Measurements from ENCODE around the gene DGKZ.

DGKZ gene

GRCh38 chr11:46345131-46345597 is 2.1 kb upstream of the DGKZ start:
- in situ Hi-C loops (cut with MboI; ENCODE audit: low sequenced_read_pairs), result no loop called here

- in situ Hi-C loops (cut with MboI; ENCODE audit: low sequenced_read_pairs), result no loop called here
Observed at GRCh38 chr11:46345881-46346484, 1.3 kb upstream of the DGKZ start.

DNA sequence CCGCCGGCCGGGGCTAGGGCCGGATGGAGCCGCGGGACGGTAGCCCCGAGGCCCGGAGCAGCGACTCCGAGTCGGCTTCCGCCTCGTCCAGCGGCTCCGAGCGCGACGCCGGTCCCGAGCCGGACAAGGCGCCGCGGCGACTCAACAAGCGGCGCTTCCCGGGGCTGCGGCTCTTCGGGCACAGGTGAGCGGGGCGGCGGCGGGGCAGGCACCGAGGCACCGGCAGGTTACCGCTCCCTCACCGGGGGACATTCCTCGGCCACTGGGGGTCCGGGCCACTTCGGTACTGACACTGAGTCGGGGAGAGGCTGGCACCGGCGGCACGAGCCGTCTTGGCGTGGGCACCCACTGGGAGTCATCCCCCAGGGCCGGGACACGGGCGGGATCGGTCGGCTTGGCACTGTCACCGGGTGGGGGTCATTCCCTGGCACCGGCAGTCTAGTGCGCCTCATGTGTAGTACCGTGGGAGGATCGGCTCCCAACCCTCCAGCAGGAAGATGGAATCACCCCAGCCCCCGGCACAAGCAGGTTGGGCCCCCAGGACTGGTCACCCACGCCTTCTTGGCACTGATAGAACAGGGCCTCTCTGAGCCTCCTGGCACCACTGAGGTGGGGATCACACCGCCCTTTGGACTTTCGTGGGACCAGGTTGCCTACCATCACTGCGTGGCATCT is 511 bp downstream of the DGKZ start:
- in situ Hi-C loops (cut with MboI; ENCODE audit: low sequenced_read_pairs), result no loop called here

GRCh38 chr11:46348566-46349401 is 1.5 kb downstream of the DGKZ start:
- in situ Hi-C loops (cut with MboI; ENCODE audit: low sequenced_read_pairs), result no loop called here

GRCh38 chr11:46350695-46351094 is 3.4 kb downstream of the DGKZ start:
- in situ Hi-C loops (cut with MboI; ENCODE audit: low sequenced_read_pairs), result no loop called here

DNA sequence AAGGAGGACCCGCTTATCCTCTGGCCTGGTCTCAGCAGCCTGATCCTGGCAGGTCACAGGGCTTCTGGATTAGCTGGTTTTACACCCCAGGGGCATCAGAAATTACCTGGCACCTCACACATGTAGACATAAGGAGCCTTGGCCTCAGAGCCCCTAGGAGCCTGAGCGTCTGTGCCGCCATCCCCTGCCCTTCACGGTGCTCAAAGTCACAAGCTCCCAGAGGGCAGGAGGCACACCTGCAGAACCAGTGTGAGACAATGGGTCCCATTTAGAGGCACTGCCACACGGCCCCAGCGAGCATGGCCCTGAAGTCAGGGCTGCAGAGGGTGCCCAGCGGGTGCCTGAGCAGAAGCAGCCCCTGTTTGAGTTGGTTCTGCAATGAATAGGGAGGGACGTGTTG is 3.9 kb downstream of the DGKZ start:
- in situ Hi-C loops (cut with MboI; ENCODE audit: low sequenced_read_pairs), result no loop called here

DNA sequence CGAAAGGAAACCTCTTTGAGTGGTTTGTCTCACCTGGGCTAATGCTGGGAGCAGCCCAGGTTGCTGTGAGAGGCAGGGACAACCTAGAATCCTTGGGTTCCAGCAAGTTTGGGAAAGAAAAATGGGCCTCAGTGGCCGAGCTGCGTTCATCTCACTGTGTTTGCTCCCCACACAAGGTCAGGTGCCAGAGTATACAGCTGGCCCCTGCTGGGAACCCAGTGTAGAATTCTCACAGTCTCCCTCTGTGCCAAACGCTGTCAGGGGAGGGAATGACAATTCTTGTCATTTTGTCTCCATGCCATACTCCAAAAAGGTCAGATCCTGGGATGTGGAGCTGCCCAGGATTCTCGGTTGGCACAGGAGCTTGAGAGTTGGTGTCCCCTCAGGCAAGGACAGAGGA is 4.3 kb downstream of the DGKZ start:
- in situ Hi-C loops (cut with MboI; ENCODE audit: low sequenced_read_pairs), result no loop called here

DNA sequence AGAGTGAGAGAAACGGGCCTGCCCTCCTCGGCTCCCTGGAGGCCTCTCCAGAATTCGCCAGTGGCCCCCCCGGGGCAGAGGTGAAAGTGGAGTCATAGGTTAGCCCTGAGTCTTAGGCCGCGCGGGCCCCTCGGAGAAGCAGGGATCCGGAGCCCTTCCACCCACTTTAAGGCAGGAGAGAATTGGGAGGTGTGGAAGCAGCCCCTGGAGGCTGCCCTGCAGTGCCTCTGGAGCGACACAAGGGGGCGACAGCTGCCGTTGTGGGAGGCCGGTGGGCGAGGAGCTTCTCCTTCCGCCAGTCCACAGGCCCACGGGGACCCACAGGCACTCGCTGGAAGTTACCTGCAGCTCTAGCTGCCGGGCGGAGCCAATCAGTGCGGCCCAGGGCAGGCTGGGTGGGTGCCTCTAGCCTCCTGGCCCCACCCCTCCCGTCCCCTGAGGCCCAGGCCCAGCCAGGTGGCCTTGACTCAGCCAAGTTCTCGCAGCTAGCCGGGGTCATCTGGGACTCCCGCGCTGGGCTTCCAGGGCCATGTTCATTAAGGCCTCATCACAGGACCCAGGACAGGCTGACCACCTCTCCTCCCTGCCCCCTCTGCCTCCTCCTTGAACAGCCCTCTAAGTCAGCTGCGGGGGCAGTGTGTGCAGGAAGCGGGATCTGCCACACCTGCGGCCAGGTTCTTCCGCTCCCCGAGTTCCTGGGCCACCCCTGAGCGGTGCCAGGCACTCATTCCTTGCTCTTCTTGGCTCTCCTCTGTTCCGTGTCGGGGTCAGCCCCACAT is 5.0 kb downstream of the DGKZ start:
- in situ Hi-C loops (cut with MboI; ENCODE audit: low sequenced_read_pairs), result no loop called here

DNA sequence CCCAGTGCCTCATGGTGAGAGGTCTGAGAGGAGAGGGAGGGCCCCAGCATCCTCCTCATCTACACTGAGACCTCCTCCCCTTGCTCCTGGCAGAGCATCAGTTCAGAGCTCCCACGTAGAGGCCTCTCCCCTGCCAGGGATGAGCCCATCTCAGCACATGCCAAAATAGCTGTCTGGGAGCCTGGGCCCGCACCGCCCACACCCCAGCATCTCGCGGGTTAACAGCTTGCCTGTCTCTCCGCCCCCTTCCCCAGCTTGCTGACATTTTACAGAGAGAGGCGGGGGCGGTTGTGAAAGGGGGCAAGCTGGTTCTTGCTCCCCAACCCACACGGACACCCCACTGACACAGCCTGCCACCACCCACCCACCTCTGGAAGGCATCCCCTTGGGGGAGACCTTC is 6.4 kb downstream of the DGKZ start:
- in situ Hi-C loops (cut with MboI; ENCODE audit: low sequenced_read_pairs), result no loop called here

- in situ Hi-C loops (cut with MboI; ENCODE audit: low sequenced_read_pairs), result no loop called here
Observed at GRCh38 chr11:46356924-46357482, 9.7 kb downstream of the DGKZ start.

DNA sequence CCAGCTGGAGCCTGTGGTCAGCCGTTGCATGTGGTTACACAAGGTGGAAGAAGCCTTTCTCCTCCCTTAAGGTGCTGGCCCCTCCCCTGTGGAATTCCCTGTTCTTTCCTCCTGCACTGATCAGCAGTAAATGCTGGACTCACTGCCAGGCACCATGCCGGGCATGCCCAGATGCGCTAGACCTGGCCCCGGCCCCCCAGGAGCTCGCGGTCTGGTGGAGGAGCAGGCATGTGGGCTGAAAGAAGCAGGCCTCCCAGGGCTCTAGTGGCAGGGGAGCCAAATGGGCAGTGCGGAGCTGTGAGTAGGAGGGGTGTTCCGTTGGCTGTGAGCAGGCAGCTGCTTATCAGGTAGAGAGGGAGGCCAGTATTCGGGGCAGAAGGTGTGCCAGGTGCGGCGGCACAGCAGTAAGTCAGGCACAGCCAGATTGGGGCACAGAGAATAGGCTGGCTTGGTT is 10.2 kb downstream of the DGKZ start:
- in situ Hi-C loops (cut with MboI; ENCODE audit: low sequenced_read_pairs), result no loop called here

DNA sequence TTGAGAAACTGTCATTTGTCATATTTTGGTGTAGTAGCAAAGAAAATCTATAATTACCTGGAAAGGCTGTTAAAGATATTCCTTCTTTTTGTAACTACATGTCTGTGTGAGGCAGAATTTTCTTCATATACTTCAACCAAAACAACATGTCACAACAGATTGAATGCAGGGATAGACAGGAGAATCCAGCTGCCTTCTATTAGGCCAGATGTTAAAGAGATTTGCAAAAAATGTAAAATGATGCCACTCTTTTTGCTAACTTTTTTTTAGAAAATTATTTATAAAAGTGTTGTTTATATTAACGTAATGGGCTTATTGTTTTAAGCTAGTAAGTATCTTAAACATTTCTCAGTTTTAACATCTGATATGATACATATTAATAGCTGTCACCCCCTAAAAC is 12.7 kb downstream of the DGKZ start:
- in situ Hi-C loops (cut with MboI; ENCODE audit: low sequenced_read_pairs), result no loop called here

DNA sequence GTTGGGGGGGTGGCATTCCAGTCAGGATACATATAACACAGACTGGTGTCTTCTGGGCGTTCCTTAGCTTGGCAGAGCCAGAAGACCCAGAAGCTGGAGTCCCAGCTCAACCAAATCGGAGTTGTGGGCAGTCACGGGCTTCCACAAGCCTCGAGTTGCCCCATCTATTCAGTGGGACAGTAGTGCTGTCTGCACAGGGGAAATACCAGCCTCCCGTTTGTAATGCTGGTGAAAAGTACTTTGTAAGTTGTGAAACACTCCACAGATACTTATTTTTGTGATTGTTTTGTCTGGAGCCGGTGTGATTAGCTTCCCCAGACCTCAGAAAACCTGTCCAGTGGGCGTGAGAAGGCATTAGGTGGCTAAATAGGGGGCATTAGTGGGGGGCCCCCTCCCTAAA is 13.6 kb downstream of the DGKZ start:
- in situ Hi-C loops (cut with MboI; ENCODE audit: low sequenced_read_pairs), result no loop called here

DNA sequence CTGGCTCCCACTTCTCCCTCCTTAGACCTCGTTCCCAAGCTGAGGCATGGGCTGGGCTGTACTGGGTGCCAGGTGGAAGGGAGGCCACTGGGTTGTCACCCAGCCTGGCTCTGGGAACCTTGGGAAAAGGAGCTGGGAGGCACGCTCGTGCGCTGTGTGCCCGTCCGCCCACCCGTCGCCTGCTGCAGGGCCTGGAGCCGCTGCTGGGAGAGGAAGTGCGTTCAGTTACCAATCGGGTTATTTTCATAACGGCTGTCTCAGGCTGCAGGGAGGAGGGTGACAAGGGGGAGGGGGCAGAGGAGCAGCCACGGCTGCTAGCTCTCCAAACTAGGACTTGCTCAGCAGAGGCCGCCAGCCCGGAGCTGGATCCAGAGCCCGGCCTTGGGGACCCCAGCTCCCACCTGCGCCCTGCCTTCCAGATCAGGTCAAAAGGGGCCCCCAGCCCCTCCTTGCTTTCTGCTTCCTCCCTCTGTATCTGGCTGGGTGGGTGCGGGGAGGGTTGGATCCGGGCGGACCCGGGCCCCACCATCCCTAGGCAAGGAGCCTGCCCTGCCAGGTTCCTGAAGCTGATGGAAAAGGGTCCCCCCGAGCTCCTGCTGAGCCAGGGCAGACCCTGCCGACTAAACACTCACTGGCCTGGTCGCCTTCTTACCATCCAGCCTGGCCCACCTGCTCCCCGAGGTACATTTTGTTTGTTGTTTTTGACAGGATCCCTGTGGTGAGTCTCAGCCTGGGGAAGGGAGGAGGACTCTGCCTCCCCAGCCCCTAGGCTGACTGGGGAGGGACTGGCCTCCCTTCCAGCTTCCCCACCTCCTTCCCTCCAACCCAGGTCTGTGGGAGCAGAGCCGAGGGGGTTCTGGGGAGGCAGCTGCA is 14.3 kb downstream of the DGKZ start:
- in situ Hi-C loops (cut with MboI; ENCODE audit: low sequenced_read_pairs), result no loop called here

GRCh38 chr11:46362156-46363030 is 15.1 kb downstream of the DGKZ start:
- in situ Hi-C loops (cut with MboI; ENCODE audit: low sequenced_read_pairs), result no loop called here

- in situ Hi-C loops (cut with MboI; ENCODE audit: low sequenced_read_pairs), result no loop called here
Observed at GRCh38 chr11:46363031-46363407, 15.8 kb downstream of the DGKZ start.

GRCh38 chr11:46363455-46364005 is 16.3 kb downstream of the DGKZ start:
- in situ Hi-C loops (cut with MboI; ENCODE audit: low sequenced_read_pairs), result no loop called here

DNA sequence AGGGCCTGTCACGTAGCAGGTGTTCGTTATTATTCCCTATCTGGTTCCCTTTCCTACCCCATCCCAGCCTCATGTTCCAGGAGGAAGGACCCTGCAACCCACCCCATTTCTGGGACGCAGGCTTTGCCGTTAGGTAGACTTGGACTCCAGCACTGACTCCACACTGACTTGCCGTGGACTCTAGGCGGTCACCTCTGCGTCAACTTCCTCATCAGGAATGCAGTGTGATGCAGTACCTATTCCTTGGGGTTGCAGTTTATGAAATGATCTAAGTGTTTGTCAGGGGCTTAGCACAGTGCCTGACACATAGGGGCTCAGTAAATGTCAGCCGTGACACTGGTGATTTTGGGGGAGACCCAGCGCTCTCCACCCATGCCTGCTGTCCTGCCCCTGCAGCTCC is 16.8 kb downstream of the DGKZ start:
- in situ Hi-C loops (cut with MboI; ENCODE audit: low sequenced_read_pairs), result no loop called here

DNA sequence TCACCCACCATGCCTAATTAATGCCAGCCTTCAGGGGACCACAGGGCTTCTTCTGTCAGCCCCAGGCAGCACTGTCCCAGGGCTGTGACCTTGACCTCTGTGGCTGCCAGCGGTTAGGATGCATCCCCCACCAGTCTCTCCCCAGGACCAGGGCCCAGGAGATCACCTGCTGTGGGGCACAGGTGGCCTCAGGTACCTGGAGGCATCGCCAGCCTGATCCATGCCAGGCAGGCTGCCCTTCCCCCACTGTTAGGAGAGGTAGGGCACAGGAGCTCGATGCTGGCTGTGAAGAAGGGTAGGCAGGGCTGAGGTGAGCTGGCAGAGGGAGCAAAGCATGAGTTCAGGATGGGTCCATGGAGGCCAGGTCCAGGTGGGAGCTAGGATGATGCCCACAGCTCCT is 17.5 kb downstream of the DGKZ start:
- in situ Hi-C loops (cut with MboI; ENCODE audit: low sequenced_read_pairs), result no loop called here
